Stimulated activated CD8-positive, alpha-beta memory T cell treated with anti-CD3 and anti-CD28 coated beads, Interleukin-15, amount 100 ng/mL, for 4 hours (primary cell): ENCODE data around the gene CHN1.

ENCODE experiments used
- DNase-seq, 2 donors: peaks; one replicate each; pipeline ENCODE4 v3.0.0-alpha.2; 2020; ENCODE audit warnings: low read depth in 2 of 2

The CHN1 gene

DNA sequence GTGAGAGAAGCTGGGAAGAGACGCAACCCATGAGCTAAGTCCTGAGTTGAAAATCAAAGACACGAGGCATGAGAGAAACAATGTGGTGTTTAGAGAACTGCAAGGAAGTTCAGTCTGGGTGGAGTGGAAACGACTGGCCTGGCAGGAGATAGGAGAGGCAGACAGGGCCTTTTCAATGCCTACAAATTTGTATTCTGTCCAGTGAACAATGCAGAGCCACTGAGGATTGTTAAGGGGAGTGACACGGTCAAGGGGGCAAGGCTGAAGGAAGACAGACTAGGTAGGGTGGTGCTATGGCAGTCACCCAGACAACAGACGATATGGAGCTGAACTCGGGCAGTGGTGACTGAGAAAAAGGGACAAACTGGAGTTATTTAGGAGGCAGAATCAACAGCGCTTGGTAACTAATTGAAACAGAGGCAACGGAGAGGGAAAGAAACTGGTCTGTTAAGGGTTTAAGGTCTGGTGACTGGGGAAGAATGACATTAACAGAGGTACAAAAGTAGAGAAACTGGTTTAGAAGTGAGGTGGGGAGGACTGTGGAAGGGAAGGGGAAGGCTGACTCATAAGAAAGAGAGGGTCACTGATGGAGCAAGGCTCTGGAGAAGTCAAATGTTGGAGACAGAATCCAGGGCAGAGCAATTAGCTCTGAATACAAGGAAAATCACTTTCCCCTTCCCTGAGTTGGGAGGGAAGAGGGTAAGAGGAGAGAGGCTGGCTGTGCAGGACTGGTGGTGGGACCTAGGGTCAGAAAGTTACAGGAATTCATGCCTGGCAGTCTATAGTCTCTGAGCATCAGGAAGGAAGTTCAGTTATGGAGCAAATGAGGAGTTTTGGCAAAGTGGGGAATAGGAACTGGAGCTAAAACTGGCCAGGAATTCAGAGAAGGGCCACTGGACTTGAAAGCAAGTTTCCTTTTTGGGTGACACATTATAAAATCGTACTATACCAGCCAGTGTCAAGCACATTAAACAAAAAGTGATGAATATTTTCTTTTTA, 177.5 kb downstream of the CHN1 start:
- no peak for DNase-seq

DNA sequence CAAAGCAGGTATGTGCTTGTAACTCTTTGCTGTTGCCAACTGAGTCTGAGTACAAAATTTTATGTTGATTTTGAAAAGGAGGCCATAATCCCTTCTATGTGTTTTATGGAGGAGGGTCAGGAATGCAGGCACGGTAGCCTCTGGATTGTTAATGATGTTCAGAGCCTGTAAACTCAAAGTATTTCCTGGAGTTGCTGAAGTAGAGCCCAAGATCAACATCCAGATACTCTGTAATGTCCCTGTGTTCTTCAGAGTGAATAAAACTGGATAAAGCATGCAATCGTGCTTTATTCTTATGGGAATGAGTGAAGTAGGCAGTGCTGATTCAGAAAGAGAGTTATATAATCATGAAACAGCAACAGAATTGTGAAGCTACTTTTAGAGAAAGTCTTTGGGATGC, 179.1 kb downstream of the CHN1 start:
- no peak for DNase-seq

- DNase-seq = no peak
Measured at GRCh38 chr2:174824068-174824467, 181.1 kb downstream of the CHN1 start.

- no peak for DNase-seq
Measured at GRCh38 chr2:174821628-174822027, 183.6 kb downstream of the CHN1 start.

DNA sequence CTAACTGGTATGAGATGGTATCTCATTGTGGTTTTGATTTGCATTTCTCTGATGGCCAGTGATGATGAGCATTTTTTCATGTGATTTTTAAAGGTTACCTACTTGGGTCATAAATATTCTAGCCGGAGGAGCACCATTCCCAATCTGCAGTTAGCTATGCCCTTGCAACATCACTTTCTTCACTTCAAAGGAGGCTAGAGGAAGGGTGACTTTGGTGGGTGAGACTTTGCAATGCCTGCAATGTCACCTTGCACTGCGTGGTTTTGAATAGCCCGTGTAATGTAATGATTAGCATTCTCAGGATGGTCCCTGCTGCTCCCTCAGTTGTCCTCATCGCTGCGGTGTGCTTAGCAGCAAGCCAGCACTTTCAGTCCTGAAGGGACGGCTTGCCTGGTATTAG, 184.8 kb downstream of the CHN1 start:
- DNase-seq = no peak

DNA sequence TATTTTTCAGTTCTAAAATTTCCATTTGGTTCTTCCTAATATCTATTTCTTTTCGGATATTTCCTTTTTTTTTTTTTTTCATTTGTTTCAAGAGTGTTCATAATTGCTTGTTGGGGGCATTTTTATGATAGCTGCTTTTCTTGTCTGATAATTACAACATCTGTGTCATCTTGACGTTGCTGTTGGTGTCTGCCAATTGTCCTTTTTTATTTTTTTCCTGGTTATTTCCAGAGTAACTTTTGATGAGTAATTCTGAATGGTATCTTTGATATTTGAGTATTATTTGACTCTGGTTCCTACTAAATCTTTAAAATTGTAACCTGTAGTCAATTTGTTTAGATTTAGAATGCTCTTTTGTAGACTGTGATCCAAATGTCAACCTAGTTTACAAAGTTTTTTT, 189.7 kb downstream of the CHN1 start:
- DNase-seq = no peak

- no peak for DNase-seq
Measured at GRCh38 chr2:174812037-174812436, 193.1 kb downstream of the CHN1 start.

DNA sequence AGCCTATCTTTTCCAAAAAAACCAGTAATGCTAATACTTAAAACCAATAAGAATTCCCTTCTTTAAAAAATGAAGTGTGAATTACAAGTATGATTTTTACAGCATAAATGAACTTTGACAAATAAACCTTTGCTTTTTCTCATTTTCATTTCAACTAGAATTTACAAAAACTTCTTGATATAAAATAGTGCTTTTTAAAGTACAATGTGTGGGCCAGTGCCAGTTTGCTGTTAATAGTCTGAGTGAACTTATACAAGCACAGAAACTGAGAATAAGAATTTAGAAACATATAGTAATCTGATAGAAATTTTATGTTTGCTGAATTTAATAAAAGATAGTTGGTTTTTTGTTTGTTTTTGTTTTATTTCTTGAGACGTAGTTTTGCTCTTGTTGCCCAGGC, 197.2 kb downstream of the CHN1 start:
- no peak for DNase-seq

- DNase-seq = no peak
Measured at GRCh38 chr2:174805803-174806202, 199.4 kb downstream of the CHN1 start.

GRCh38 chr2:174802459-174802858, 202.7 kb downstream of the CHN1 start:
- no peak for DNase-seq

DNA sequence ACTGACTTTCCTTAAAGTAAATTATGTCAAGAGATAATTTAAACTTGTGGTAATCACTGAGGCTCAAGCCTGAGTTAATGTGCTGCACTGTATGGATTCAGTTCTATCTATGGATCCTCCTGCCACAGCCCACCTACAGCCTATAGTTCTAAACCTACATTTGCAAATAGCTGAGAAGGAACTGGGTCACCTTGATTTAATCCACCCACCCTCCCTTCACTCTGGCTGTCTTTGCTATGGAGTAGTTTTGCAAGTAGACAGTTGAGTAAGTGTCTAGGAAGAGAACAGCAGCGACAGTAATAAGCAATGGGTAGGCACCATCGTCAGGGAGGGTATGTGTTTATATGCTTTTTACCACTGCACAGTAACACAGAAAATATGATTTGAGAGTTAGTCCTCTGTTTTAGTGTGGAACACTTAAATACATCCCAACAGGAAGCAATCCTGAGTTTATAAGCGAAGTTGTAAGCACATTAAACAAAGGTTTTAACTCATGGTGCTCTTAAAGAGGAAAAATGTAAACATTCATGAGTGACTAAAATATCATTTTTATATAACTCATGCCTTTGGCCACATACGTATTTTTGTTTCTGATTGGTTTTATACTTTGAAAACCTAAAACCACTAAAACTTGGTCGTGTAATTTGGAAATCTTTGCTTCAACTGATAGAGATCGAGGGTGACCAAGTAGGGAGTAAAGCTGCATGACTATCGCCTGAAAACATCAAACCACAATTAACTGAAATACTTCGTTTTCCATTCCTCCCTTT, 204.6 kb downstream of the CHN1 start:
- no peak for DNase-seq

DNA sequence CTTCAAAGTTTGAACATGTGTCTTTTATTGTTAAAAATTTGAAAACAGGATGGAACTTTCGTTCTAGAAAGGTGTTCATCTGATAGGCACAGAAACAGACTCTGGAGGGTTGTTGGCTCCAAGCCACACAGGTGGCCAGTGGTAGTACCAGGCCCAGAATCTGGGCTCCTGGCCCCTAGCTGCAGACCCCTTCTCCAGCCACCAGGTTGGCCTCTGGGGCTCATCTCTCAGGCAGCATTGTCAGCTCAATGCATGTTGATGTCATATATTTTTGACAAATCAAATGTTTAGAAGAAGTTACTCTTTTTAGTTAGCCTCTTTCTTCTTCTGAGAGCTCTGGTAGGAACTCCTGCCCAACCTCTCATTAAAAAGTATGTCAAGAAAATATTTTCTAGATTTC, 206.4 kb downstream of the CHN1 start:
- DNase-seq = no peak

DNA sequence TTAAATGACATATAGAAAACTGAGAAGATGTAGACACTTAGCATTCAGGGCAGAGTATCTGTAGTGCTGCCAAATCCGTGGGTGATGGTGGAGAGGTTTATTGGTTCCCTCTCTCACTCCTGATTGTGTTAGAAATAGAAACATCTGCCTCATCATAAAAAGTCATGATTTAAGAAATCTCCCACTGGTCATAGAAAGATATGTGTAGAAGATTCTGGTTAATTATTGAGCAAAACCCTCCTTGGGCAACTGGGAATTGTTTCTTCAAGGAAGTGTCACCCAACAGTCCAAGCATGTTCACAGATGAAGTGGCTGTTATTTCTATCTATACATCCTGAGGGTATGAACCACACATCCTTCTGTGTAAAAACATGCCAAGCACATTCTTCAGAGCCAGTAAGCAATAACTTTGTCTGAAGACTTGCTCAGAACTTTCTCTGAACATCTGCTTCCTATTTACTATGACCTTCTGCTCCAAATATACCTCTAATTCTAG, 207.4 kb downstream of the CHN1 start:
- no peak for DNase-seq

DNA sequence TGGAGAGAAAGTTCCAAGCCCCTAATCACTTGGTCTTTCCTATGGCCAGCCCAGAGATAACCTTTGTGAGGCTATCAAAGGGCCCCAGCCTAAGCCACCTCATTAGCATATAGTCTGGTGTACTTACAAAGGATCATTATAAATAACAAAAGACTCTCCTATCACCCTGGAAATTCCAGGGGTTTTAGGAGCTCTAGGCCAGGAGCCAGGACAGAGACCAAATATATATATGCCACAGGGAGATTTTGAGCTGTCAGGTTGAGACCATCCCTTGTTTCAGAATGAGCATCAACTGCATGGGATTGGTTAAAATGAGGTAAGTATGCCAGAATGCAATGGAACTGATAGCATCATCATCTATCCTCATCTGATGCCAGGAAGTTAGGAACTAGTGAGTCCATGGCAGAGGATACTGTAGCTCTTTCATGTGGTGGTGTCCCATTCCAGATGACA, 208.8 kb downstream of the CHN1 start:
- DNase-seq = no peak

DNA sequence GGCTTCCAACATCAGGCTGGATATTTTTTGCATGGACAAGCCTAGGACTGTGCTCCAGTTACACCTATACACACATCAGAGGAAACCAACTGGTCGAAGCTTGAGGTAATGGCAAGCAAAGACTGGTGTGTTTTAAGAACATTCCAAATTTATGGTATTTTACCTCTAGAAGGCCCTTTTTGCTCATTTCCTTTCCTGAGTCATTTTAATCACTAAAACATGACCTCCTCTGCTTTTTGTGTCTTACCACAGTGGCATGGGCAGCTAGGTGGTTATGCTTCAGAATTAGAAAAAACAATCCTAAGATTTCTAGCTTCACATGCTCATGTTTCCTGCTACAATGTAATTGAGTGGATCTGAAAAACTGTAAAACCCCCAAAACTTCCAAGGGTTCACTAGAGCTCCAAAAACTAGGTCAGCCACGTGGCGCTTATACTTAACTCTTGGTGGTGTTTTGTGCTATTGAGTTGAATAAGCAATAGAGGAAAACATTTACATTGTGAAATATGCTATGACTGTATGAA, 210.3 kb downstream of the CHN1 start:
- DNase-seq = no peak

DNA sequence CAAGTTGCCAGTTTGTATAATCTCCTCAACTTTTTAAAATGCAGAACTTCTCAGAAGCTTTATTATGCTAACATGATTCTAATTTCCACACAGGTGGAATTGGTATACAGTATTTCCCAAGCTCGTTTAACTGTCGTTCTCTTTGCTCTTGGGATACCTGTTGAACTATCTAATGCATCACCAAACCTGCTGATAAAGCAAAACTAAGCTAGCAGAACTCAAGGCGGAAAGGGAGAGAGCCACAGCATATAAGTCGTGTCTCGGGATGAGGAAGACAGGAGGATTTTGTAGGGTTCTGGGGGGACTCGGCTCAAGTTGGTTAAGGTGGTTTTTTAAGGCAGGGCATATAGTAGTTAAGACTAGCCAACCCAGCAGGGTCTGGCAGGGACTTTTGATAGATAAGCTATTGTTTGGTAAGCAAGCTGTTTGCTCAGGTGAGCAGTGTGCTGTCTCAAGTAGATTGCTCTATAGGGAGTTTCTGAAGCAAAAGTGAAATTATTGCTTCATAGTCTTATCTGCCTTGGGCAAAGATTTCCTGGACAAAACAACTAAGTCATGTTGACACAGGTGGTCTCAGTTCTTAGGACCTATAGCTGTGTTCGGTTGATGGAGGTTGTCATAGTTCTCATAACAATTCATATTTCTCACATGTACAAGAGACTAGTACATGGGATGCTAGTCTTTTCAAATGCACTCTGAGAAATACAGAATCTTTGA, 212.7 kb downstream of the CHN1 start:
- no peak for DNase-seq

- DNase-seq = no peak
Measured at GRCh38 chr2:174791746-174792280, 213.4 kb downstream of the CHN1 start.

- DNase-seq = no peak
Measured at GRCh38 chr2:174791020-174791419, 214.2 kb downstream of the CHN1 start.

- no peak for DNase-seq
Measured at GRCh38 chr2:174789001-174789400, 216.2 kb downstream of the CHN1 start.

GRCh38 chr2:174788291-174788929, 216.8 kb downstream of the CHN1 start:
- no peak for DNase-seq
